Measurements from ENCODE around the gene ZNF808.
"Not testable (repeated sequence)": the region's sequence is repeated elsewhere in the genome, so short reads cannot be mapped to it uniquely, and the experiment has no call there.

ZNF808 gene

DNA sequence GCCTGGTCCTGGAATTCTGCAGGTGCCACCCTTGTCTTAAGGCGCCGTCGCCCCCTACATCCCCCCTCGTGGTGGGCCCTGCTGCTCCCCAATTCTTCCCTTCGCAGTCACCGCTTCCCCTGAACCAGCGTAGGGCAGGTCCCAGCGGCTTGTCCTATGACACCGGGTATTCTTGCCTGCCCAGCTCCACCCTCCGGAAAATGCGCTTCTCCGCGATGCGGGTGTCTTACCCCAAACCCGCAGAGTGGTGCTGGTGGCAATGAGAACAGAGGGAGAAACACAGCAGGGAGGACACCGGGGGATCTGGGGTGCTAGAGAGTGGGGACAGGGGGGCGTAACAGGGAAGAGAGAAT, 9.0 kb downstream of the ZNF808 start:
- ChIA-PET POLR2A (ENCODE audit: low non-redundant PET) (no interaction called here), CTCF (no interaction called here)
- TF ChIP-seq, protein P1, sequence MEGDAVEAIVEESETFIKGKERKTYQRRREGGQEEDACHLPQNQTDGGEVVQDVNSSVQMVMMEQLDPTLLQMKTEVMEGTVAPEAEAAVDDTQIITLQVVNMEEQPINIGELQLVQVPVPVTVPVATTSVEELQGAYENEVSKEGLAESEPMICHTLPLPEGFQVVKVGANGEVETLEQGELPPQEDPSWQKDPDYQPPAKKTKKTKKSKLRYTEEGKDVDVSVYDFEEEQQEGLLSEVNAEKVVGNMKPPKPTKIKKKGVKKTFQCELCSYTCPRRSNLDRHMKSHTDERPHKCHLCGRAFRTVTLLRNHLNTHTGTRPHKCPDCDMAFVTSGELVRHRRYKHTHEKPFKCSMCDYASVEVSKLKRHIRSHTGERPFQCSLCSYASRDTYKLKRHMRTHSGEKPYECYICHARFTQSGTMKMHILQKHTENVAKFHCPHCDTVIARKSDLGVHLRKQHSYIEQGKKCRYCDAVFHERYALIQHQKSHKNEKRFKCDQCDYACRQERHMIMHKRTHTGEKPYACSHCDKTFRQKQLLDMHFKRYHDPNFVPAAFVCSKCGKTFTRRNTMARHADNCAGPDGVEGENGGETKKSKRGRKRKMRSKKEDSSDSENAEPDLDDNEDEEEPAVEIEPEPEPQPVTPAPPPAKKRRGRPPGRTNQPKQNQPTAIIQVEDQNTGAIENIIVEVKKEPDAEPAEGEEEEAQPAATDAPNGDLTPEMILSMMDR (conservative IDR thresholded peaks at IDR 0.05; ENCODE audit: low read depth): no peak
- H3K27ac ChIP-seq: peak overlapping the region; percentile 80
- no peak for DNase-seq (ENCODE audit: low spot score)

DNA sequence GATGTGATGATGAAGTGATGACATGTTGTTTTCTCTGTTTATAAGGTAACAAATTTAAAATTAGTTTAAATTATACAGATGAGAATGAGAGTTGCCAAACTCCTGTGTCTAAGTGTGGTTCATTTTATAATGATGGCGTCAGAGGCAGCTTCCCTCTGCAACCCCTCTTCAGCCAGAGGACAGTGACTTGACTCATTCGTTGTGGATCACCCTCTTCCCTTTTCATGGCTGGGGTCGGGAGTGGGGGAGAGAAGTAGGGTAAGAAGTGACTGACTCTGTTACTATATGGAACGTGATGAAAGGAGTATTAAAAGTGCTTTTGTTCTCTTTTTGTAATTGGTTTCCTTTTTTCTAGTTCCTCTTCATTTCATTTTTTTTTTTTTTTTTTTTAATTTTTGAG, 11.3 kb downstream of the ZNF808 start:
- CTCF ChIA-PET; DNase-seq (ENCODE audit: low spot score); POLR2A ChIA-PET (ENCODE audit: low non-redundant PET); H3K27ac ChIP-seq: not testable (repeated sequence)

DNA sequence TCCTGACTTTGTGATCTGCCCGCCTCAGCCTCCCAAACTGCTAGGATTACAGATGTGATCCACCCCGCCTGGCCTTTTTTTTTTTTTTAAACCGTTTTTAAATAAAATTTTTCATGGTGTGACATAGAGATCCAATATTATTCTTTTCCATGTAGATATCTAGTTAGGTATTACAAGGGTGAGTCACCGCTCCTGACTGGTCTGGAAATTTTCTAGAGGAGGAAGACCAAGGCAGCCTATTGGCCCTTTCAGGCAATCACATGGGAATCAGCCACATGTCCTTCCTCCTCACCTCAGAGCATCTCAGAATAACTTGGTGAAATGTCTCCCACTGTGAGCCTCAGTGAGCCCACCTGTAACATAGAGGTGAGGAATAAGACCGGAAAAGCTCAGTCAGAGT, 13.7 kb downstream of the ZNF808 start:
- H3K27ac ChIP-seq; POLR2A ChIA-PET (ENCODE audit: low non-redundant PET); DNase-seq (ENCODE audit: low spot score): not testable (repeated sequence)
- CTCF ChIA-PET: interaction anchor here (0.7 kb wide), 1 partner anchor 579 kb away, joined by 3 read pairs; no protein-coding TSS in a partner anchor

DNA sequence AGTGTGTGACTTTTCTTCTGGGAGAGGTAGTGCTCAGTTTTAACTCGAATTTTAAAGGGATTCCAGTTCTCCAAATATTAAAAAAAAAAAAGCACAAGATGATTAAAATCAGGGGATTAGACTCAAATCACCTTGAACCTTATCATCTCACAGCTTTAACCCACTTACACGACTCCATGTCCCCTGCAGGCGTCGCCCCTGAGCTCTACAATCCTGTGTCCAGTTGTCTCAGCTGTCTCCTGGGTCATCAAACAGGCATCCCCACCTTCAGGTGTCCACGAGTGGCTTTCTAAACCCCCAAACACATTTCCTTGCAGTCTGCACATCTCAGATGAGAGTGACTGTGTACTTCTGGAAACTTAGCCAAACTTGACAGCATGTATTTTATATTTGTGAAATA, 14.1 kb downstream of the ZNF808 start:
- no peak for DNase-seq (ENCODE audit: low spot score)
- TF ChIP-seq, protein P1 (conservative IDR thresholded peaks at IDR 0.05; ENCODE audit: low read depth): no peak
- POLR2A ChIA-PET (ENCODE audit: low non-redundant PET): no interaction called here
- CTCF ChIA-PET: interaction anchor here (0.7 kb wide), 1 partner anchor 580 kb away, joined by 3 read pairs; no protein-coding TSS in a partner anchor
- no peak overlapping the region for H3K27ac ChIP-seq

DNA sequence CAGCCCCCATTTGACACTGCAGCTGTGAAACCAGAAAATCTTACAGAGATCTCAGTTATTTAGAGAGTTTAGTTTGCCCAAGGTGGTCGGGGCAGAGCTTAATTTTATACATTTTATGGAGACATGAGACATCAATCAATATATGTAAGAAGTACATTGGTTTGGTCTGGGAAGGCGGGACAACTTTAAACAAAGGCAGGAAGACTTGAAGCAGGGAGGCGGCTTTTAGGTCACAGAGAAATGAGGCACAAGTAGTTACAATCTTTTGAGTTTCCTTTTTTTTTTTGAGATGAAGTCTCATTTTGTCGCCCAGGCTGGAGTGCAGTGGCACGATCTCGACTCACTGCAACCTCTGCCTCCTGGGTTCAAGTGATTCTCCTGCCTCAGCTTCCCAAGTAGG, 15.1 kb downstream of the ZNF808 start:
- DNase-seq (ENCODE audit: low spot score); CTCF ChIA-PET; POLR2A ChIA-PET (ENCODE audit: low non-redundant PET); H3K27ac ChIP-seq: not testable (repeated sequence)

DNA sequence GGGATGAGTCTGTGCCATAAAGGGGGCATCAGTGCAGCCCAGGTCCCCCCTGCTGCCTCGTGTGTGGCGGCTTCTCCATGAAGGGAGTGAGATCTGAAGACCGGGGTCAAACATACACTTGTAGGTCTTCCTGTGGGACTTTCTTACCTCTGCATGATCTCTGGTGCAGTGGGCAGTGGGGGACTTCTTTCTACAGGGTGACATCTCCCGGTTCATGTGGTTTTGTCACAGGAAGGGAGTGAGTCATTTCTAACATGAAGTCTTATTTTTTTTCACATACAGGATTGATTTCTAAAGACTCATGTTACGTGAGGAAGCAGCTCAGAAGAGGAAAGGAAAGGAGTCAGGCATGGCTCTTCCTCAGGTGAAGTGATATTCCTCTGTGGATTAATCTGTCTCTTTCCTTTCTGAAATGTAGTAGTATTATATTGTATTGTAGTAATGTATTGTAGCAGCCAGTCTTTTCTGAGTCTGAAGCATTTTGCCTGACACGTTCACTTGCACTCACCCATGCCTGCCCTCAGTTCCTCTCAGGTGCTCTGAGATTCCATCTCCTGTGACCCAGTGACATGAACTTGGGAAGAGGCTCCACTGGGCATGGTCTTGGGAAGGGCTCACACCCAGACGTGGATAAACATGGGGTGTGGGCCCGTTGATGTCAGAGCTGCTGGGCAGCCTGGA, 15.7 kb downstream of the ZNF808 start:
- TF ChIP-seq, protein P1 (conservative IDR thresholded peaks at IDR 0.05; ENCODE audit: low read depth): no peak
- DNase-seq (ENCODE audit: low spot score): no peak
- no peak overlapping the region for H3K27ac ChIP-seq
- ChIA-PET CTCF (interaction anchor here (0.7 kb wide), 1 partner anchor 66 kb away, joined by 6 read pairs; no protein-coding TSS in a partner anchor), POLR2A (ENCODE audit: low non-redundant PET) (no interaction called here)

DNA sequence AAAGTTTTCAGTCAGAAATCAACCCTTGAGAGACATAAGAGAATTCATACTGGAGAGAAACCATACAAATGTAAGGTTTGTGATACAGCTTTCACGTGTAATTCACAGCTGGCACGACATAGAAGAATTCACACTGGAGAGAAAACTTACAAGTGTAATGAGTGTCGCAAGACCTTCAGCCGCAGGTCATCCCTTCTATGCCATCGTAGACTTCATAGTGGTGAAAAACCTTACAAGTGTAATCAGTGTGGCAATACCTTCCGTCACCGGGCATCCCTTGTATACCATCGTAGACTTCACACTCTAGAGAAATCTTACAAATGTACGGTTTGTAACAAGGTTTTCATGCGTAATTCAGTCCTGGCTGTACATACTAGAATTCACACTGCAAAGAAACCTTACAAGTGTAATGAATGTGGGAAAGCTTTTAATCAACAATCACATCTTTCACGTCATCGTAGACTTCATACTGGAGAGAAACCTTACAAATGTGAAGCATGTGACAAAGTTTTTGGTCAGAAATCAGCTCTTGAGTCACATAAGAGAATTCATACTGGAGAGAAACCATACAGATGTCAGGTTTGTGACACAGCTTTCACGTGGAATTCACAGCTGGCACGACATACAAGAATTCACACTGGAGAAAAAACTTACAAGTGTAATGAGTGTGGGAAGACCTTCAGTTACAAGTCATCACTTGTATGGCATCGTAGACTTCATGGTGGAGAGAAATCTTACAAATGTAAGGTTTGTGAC, 26.9 kb downstream of the ZNF808 start:
- POLR2A ChIA-PET (ENCODE audit: low non-redundant PET): no interaction called here
- H3K27ac ChIP-seq: no peak overlapping the region
- no peak for DNase-seq (ENCODE audit: low spot score)
- CTCF ChIA-PET: no interaction called here
- TF ChIP-seq, protein P1 (conservative IDR thresholded peaks at IDR 0.05; ENCODE audit: low read depth): no peak

DNA sequence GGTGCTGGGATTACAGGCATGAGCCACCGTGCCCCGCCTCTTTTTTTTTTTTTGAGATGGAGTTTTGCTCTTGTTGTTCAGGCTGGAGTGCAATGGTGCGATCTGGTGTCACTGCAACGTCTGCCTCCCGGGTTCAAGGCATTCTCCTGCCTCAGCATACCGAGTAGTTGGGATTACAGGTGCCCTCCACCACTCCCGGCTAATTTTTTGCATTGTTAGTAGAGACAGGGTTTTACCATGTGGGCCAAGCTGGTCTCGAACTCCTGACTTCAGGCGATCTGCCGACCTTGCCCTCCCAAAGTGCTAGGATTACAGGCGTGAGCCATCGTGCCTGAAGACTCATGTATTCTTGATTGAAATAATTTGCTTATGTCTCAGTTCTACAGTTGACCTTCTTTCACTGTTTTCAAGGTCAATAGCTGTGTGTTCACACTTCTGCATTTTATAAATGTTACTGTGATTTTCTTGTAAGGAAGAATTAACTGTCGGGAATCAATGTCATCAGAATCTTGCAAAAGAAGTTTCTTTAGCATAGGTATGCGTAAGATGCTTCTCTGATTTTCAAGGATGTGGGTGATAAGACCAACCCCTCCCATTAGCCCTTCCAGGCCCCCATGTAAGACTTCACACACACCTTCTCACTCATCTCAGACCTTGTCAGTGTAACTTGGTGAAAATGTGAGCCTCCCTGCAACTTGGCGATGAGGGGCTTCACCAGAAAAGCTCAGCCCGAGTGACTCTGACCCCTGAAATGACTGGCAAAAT, 29.9 kb downstream of the ZNF808 start:
- TF ChIP-seq, protein P1 (conservative IDR thresholded peaks at IDR 0.05; ENCODE audit: low read depth): no peak
- ChIA-PET POLR2A (ENCODE audit: low non-redundant PET) (no interaction called here), CTCF (no interaction called here)
- DNase-seq (ENCODE audit: low spot score): no peak
- no peak overlapping the region for H3K27ac ChIP-seq

DNA sequence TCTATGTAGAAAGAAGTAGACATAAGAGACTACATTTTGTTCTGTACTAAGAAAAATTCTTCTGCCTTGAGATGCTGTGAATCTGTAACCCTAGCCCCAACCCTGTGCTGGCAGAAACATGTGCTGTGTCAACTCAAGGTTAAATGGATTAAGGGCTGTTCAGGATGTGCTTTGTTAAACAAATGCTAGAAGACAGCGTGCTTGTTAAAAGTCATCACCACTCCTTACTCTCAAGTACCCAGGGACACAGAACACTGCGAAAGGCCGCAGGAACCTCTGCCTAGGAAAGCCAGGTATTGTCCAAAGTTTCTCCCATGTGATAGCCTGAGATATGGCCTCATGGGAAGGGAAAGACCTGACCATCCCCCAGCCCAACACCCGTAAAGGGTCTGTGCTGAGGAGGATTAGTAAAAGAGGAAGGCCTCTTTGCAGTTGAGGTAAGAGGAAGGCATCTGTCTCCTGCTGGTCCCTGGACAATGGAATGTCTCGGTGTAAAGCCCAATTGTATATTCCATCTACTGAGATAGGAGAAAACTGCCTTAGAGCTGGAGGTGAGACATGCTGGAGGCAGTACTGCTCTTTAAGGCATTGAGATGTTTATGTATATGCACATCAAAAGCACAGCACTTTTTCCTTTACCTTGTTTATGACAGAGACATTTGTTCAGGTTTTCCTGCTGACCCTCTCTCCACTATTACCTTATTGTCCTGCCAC, 31.4 kb downstream of the ZNF808 start:
- CTCF ChIA-PET: not testable (repeated sequence)

DNA sequence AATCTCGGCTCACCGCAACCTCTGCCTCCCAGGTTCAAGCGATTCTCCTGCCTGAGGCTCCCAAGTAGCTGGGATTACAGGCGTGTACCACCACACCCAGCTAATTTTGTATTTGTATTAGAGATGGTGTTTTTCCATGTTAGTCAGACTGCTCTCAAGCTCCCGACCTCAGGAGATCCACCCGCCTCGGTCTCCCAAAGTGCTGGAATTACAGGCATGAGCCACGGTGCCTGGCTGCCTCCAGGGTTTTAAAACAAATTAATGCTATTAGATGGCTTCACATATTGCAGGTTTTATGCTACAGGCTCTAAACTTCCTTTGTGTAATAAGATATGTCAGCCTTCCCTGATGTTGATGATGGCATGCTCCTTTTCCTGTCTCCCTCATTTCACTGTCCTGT, 34.1 kb downstream of the ZNF808 start:
- CTCF ChIA-PET; POLR2A ChIA-PET (ENCODE audit: low non-redundant PET); H3K27ac ChIP-seq; DNase-seq (ENCODE audit: low spot score): not testable (repeated sequence)

More for the DNA sequence above, 31.4 kb downstream of the ZNF808 start:
- POLR2A ChIA-PET (ENCODE audit: low non-redundant PET); DNase-seq (ENCODE audit: low spot score); H3K27ac ChIP-seq: not testable (repeated sequence)
